Muscle of leg (tissue), 11 donors: Measurements from ENCODE around the gene CD59. TPM values are rescaled to one million over a fixed set of nuclear protein-coding genes. Genes with fewer than 3 reads are reported as not detected.

ENCODE experiments used
- DNase-seq: peaks from one replicate; pipeline ENCODE4 v3.0.0; 2013
- H3K27ac ChIP-seq: one replicate; pipeline ENCODE4 v1.5.1; 2013; ENCODE audit warnings: mild to moderate bottlenecking, low read length, control low read depth
- H3K27me3 ChIP-seq: one replicate; pipeline ENCODE4 v1.6.1; 2013; ENCODE audit warnings: low read length; ENCODE audit not compliant: control insufficient read depth, insufficient read depth
- H3K36me3 ChIP-seq: one replicate; pipeline ENCODE4 v1.6.1; 2013; ENCODE audit warnings: low read length; ENCODE audit not compliant: control insufficient read depth, insufficient read depth
- H3K4me1 ChIP-seq: one replicate; pipeline ENCODE4 v1.6.1; 2013; ENCODE audit warnings: low read length; ENCODE audit not compliant: control insufficient read depth, insufficient read depth
- H3K4me3 ChIP-seq: one replicate; pipeline ENCODE4 v1.5.1; 2013; ENCODE audit warnings: low read length, control low read depth
- H3K9me3 ChIP-seq: replicated peaks from 2 replicates; pipeline ENCODE4 v1.6.1; 2013; ENCODE audit warnings: low read depth, low read length; ENCODE audit not compliant: control insufficient read depth
- WGBS: methylation state at CpG from one replicate; pipeline ENCODE4 v1.1.5; 2013; ENCODE audit warnings: missing lambda C conversion rate; ENCODE audit not compliant: insufficient coverage; 5-methylcytosine and 5-hydroxymethylcytosine counted together
- polyA plus RNA-seq, 8 donors: library from polyadenylated mRNA; unstranded; fragments of 120-200 nt; gene quantifications; one replicate each; pipeline versions ENCODE4 v1.2.1 to v1.2.3, GENCODE V29; 2013; ENCODE audit warnings: inconsistent platforms in 1 of 8, low replicate concordance in 1 of 8; ENCODE audit not compliant: insufficient read length in 8 of 8, insufficient read depth in 1 of 8
- total RNA-seq: library from RNA; stranded (reverse); fragments of 120-200 nt; gene quantifications from one replicate; pipeline ENCODE4 v1.2.4, GENCODE V29; 2013

The CD59 gene
- total and polyA plus RNA-seq, 9 donors, result 86.6 to 149 (median 107) TPM

- under 1% methylated on average over 55 of the region's 64 CpGs for WGBS
- Histone ChIP-seq H3K27me3 (peaks cover 22% of the 10 kb centered on the region), H3K36me3 (peaks cover 8% of the 10 kb centered on the region), H3K9me3 (no peaks in the 10 kb centered on the region), H3K4me3 (peak within 1 kb of the TSS; percentile 94), H3K4me1 (peaks cover 26% of the 10 kb centered on the region), H3K27ac (peak within 1 kb of the TSS; percentile 80)
- DNase-seq, result peak; percentile 91
Observed at GRCh38 chr11:33773987-33774735, 37.9 kb upstream of the CD59 start, which contains the start of gene FBXO3. FBXO3 (minus strand) TSS chr11:33774520; CDS start chr11:33774497, 23 bp downstream.

- 5% methylated on average over 12 of the region's 22 CpGs for WGBS
- peaks cover 18% of the 10 kb centered on the region for H3K27me3 ChIP-seq
- H3K4me3 ChIP-seq, result peak overlapping the region; percentile 94
- H3K4me1 ChIP-seq, result peaks cover 20% of the 10 kb centered on the region
- DNase-seq, result peak; percentile 26
- peaks cover 8% of the 10 kb centered on the region for H3K36me3 ChIP-seq
- no peaks in the 10 kb centered on the region for H3K9me3 ChIP-seq
- peak overlapping the region; percentile 78 for H3K27ac ChIP-seq
Observed at GRCh38 chr11:33773404-33773986, 37.3 kb upstream of the CD59 start.

GRCh38 chr11:33772870-33773269 is 36.6 kb upstream of the CD59 start:
- H3K9me3 ChIP-seq, result no peaks in the 10 kb centered on the region
- H3K4me3 ChIP-seq, result no peak overlapping the region
- H3K36me3 ChIP-seq, result peaks cover 8% of the 10 kb centered on the region
- peaks cover 14% of the 10 kb centered on the region for H3K4me1 ChIP-seq
- no peak overlapping the region for H3K27ac ChIP-seq
- 36% methylated on average over 1 of the region's 1 CpG for WGBS
- DNase-seq, result no peak
- peaks cover 12% of the 10 kb centered on the region for H3K27me3 ChIP-seq

- no peak for DNase-seq
- Histone ChIP-seq H3K9me3 (no peaks in the 10 kb centered on the region), H3K36me3 (peaks cover 8% of the 10 kb centered on the region), H3K4me3 (no peak overlapping the region), H3K27ac (no peak overlapping the region), H3K4me1 (peaks cover 13% of the 10 kb centered on the region), H3K27me3 (peaks cover 10% of the 10 kb centered on the region)
- 84% methylated on average over 4 of the region's 4 CpGs for WGBS
Observed at GRCh38 chr11:33772300-33772699, 36.1 kb upstream of the CD59 start.

- H3K27me3 ChIP-seq, result peaks cover 1% of the 10 kb centered on the region
- WGBS, result no CpG with 5 or more reads among the region's 2 CpGs
- no peak for DNase-seq
- H3K4me1 ChIP-seq, result peaks cover 12% of the 10 kb centered on the region
- peaks cover 19% of the 10 kb centered on the region for H3K36me3 ChIP-seq
- no peak overlapping the region for H3K4me3 ChIP-seq
- H3K27ac ChIP-seq, result no peak overlapping the region
- H3K9me3 ChIP-seq, result no peaks in the 10 kb centered on the region
Observed at GRCh38 chr11:33770236-33770635, 34.0 kb upstream of the CD59 start.

- H3K4me3 ChIP-seq, result no peak overlapping the region
- no peaks in the 10 kb centered on the region for H3K9me3 ChIP-seq
- no peak overlapping the region for H3K27ac ChIP-seq
- DNase-seq, result no peak
- 81% methylated on average over 3 of the region's 4 CpGs for WGBS
- peaks cover 23% of the 10 kb centered on the region for H3K36me3 ChIP-seq
- H3K27me3 ChIP-seq, result no peaks in the 10 kb centered on the region
- peaks cover 6% of the 10 kb centered on the region for H3K4me1 ChIP-seq
Observed at GRCh38 chr11:33769542-33769941, 33.3 kb upstream of the CD59 start.

GRCh38 chr11:33767624-33768023 is 31.4 kb upstream of the CD59 start:
- Histone ChIP-seq H3K27me3 (no peaks in the 10 kb centered on the region), H3K4me1 (no peaks in the 10 kb centered on the region), H3K4me3 (no peak overlapping the region), H3K9me3 (no peaks in the 10 kb centered on the region), H3K27ac (no peak overlapping the region), H3K36me3 (peaks cover 30% of the 10 kb centered on the region)
- no CpG with 5 or more reads among the region's 4 CpGs for WGBS
- no peak for DNase-seq

- Histone ChIP-seq H3K9me3 (no peaks in the 10 kb centered on the region), H3K4me1 (no peaks in the 10 kb centered on the region), H3K27ac (no peak overlapping the region), H3K4me3 (no peak overlapping the region), H3K36me3 (peaks cover 33% of the 10 kb centered on the region), H3K27me3 (no peaks in the 10 kb centered on the region)
- WGBS, result no CpG with 5 or more reads among the region's 2 CpGs
- no peak for DNase-seq
Observed at GRCh38 chr11:33766085-33766484, 29.9 kb upstream of the CD59 start.

- WGBS, result 100% methylated on average over 1 of the region's 2 CpGs
Observed at GRCh38 chr11:33761471-33761870, 25.2 kb upstream of the CD59 start.

GRCh38 chr11:33753304-33753967 is 17.2 kb upstream of the CD59 start:
- no CpG with 5 or more reads among the region's 4 CpGs for WGBS
- Histone ChIP-seq H3K4me1 (no peaks in the 10 kb centered on the region), H3K27me3 (no peaks in the 10 kb centered on the region), H3K4me3 (no peak overlapping the region), H3K27ac (no peak overlapping the region), H3K36me3 (peaks cover 26% of the 10 kb centered on the region), H3K9me3 (no peaks in the 10 kb centered on the region)
- DNase-seq, result no peak

More at GRCh38 chr11:33761471-33761870, 25.2 kb upstream of the CD59 start:
- peaks cover 42% of the 10 kb centered on the region for H3K36me3 ChIP-seq
- no peak overlapping the region for H3K4me3 ChIP-seq
- no peaks in the 10 kb centered on the region for H3K4me1 ChIP-seq
- no peaks in the 10 kb centered on the region for H3K27me3 ChIP-seq
- no peak overlapping the region for H3K27ac ChIP-seq
- H3K9me3 ChIP-seq, result no peaks in the 10 kb centered on the region
- DNase-seq, result no peak
